Fibroblast of upper back skin (primary cell): ENCODE results near the gene TRIP13.
"Not testable (repeated sequence)": the region's sequence is repeated elsewhere in the genome, so short reads cannot be mapped to it uniquely, and the experiment has no call there.

Experiments used
- DNase-seq: peaks from one replicate; pipeline ENCODE4 v3.0.0-alpha.2; 2013

Gene TRIP13

DNA sequence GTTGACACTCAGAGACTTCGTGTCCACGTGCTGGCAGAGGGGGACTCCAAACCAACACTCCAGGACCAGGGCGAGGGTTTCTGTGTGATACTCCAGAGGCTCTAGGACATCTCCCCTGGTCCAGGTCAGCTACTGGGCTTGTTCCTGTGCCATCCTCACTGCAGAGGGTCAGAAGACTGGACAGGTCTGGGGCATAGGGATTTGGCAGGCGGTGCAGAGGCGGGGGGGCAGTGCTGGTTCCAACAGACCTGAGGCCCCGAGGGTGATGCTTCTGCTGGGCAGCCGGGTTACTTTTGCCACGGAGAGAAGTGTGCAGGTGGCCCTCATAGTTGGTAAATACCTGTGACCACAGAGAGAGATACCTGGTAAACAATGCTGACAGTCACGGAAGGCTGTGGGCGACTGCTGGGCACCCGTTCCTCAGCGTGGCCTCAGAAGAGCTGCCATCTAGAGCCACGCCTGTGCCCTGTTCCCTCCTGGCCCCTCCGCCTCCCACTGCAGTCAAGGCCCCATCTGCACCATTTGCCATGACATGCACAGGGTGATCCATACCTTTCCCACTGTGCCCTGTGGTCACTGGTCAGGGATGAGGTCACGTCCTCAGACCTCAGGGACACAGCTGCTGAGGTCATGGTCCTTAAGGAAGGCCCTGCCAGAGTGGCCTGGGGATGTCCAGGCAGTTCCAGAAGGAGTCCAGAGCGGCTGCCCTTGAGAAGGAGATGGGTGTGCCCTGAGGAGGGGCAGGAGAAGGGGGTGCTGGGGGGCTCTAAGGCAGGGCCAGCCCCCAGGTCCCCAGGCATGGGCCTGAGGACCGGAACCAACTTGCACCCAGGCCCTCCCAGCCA, 30.0 kb downstream of the TRIP13 start:
- no peak for DNase-seq

GRCh38 chr5:923281-923873, 30.7 kb downstream of the TRIP13 start:
- peak; percentile 60 for DNase-seq

DNA sequence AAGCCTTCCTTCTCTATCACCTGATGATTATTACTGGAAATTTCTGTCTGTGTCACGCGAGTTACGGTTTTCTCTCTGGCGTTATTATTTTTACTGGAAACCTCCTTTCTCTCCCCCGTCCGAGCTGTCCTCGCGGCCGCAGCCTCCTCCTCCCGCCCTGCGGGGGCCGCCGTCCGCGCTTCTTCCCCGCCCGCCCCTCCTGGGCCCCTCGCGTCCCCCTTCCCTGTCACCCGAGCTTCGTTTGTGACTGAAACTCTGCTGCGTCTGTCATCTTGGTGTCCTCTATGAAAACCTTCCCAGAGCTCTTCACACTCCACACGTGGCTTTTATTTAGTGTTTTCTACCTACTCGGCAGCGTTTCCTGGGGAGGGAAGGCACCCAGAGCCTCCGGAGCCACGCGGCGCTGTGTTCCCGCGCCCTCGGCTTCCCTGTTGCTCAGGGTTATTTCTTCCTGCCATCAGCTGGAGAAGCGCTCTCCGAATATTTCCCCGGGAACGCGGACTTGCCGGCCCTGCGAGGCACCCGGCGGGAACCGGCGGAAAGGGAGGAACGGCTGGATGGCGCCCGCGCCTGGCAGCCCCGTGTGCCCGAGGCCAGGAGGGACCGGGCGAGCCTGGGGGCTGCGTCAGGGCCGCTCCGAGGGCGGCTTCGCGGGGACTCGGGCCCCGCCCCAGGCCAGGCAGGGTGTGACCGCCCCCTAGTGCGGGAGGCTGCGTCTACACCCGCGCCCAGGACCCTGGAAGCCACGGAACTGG, 33.9 kb downstream of the TRIP13 start:
- DNase-seq = peak; percentile 16

DNA sequence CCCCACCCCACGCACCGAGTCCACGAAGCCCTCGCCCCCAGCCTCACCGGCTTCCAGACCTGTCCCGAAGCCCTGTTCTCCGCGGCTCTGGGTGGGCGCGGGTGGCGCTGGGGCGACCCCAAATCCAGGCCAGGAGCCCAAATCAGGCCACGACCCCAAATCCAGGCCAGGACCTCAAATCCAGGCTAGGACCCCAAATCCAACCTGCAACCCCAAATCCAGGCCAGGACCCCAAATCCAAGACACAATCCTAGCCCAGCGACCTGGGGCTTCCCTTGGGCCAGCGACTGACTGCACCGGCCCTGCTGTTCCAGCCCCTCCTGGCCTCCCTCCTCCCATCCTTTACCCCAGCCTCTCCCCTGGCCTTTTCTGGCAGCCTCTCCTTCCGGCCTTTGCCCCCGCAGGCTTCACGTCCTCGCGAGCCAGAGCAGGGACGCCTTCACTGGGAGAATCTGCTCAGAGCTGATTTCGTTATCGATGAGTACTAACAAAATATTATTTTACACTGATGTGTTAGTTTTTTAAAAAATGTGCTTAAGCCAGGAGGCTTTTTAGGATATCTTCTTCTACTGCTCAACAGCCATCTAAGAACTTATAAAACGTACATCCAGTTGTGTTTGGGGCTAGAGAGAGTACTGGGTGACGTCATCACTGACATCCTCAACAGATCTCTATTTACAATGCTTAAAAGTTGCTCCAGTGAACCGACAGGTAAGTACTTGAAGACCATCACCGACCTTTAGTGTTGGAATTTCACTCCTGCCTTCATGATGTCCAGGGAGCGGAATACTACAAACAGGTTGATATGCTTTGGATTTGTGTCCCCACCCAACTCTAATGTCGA, 34.7 kb downstream of the TRIP13 start:
- DNase-seq = no peak

DNA sequence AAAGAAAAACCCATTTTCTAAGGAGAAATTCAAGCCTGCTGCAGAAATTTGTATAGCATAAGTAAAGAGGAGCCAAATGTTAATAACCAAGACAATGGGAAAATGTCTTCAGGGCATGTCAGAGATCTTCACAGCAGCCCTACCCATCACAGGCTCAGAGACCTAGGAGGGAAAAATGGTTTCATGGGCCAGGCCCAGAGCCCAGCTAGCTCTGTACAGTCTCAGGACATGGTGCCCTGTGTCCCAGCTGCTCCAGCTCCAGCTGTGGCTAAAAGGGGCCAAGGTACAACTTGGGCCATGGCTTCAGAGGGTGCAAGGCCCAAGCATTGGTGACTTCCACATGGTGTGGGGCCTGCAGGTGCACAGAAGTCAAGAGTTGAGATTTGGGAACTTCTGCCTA, 36.5 kb downstream of the TRIP13 start:
- DNase-seq = not testable (repeated sequence)

GRCh38 chr5:929596-929995, 36.9 kb downstream of the TRIP13 start:
- DNase-seq = no peak

DNA sequence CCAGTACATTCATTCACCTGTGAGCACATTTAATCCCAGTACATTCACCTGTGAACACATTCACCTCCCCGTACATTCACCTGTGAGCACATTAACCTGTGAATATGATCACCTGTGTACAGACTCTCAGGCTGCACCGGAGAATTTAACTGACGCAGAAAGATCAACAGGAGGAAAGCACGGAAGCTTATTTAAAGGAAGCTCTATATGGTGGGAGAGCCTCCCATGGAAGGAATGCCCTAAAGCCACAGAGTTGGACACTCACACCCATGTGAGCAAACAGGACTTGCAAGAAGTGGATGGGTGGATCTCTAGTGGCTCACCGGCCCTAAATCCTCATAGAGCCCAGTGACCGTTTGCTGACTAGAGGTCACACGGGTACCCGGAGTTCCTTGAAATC, 38.2 kb downstream of the TRIP13 start:
- DNase-seq = no peak

GRCh38 chr5:931570-932145, 39.0 kb downstream of the TRIP13 start:
- no peak for DNase-seq

GRCh38 chr5:932151-932627, 39.5 kb downstream of the TRIP13 start:
- no peak for DNase-seq

GRCh38 chr5:932628-933250, 40.1 kb downstream of the TRIP13 start:
- no peak for DNase-seq

DNA sequence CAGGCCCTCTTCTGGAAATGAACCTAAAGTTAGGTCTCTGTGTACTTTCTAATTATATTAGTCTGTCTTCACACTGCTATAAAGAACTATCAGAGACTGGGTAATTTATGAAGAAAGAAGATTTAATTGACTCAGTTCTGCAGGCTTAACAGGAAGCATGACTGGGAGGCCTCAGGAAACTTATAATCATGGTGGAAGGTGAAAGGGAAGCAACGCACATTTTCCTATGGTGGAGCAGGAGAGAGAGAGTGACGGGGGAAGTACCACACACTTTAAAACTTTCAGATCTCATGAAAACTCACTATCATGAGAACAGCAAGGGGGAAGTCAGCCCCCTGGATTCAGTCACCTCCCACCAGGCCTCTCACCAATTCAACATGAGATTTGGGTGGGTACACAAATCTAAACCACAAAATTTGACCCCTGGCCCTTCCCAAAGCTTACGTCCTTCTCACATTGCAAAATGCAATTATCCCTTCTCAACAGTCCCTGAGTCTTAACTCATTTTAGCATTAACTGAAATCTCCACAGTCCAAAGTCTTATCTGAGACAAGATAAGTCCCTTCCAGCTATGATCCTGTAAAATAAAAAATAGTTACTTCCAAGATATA, 40.7 kb downstream of the TRIP13 start:
- DNase-seq = no peak

GRCh38 chr5:933951-934350, 41.3 kb downstream of the TRIP13 start:
- not testable (repeated sequence) for DNase-seq

- DNase-seq = not testable (repeated sequence)
These were observed 41.8 kb downstream of the TRIP13 start for GRCh38 chr5:934381-934967.

- no peak for DNase-seq
These were observed 42.9 kb downstream of the TRIP13 start for GRCh38 chr5:935510-936084.

- DNase-seq = no peak
These were observed 43.8 kb downstream of the TRIP13 start for GRCh38 chr5:936149-937144.

GRCh38 chr5:937151-937924, 44.7 kb downstream of the TRIP13 start:
- no peak for DNase-seq

DNA sequence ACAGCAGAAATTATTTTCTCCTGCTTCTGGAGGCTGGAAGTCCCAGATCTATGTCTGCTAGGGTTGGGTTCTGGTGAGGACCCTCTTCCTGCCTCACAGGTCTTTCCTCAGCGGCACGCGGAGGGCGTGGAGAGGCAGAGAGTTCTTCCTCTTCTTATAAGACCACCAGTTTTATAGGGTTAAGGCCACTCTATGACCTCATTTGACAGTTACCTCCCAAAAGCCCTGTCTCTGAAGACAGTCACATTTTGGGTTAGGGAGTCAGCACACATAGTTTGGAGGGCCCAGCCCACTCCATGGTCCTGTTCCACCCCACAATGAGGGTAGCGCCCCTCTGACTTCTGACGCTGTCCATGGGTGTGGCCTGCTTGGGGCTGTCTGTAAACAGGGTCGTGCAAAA, 46.7 kb downstream of the TRIP13 start:
- no peak for DNase-seq

DNA sequence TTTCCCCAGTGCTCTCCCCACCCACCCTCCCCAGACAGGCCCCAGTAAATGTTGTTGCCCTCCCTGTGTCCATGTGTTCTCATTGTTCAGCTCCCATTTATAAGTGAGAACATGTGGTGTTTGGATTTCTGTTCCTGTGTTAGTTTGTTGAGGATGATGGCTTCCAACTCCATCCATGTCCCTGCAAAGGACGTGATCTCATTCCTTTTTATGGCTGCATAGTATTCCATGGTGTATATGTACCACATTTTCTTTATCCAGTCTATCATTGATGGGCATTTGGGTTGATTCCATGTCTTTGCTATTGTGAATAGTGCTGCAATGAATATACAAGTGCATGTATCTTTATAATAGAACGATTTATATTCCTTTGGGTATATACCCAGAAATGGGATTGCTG, 48.1 kb downstream of the TRIP13 start:
- DNase-seq = not testable (repeated sequence)
